ENCODE results near the gene ARHGAP8. TPM values are rescaled to one million over a fixed set of nuclear protein-coding genes. Genes with fewer than 3 reads are reported as not detected.

The ARHGAP8 gene
- total RNA-seq, 1 experiment from 2014 or later = not detected

GRCh38 chr22:44724859-44725258, 27.5 kb upstream of the ARHGAP8 start:
- DNase-seq (ENCODE audit: low spot score) = no peak

DNA sequence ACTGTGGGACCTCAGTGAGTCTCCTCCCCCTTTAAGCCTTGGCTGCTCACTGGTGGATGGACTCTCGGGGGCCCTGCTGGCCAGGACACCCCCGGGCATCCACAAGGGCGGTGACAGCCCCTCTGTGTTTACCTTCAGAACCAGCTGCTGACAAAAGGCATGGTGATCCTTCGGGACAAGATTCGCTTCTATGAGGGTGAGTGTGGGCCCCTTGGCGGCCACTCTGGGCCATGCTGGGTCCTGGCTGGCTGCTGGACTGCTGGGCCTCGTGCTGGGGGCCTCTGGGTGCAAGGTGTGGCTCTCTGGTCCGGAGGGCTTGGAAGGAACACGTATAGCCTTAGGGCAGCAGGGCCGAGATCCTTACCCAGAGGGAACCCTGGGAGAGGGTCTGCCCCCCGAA, 25.9 kb upstream of the ARHGAP8 start:
- DNase-seq (ENCODE audit: low spot score) = no peak

- DNase-seq (ENCODE audit: low spot score) = no peak
Observed at GRCh38 chr22:44727148-44727547, 25.2 kb upstream of the ARHGAP8 start.

GRCh38 chr22:44727709-44728108, 24.7 kb upstream of the ARHGAP8 start:
- no peak for DNase-seq (ENCODE audit: low spot score)

DNA sequence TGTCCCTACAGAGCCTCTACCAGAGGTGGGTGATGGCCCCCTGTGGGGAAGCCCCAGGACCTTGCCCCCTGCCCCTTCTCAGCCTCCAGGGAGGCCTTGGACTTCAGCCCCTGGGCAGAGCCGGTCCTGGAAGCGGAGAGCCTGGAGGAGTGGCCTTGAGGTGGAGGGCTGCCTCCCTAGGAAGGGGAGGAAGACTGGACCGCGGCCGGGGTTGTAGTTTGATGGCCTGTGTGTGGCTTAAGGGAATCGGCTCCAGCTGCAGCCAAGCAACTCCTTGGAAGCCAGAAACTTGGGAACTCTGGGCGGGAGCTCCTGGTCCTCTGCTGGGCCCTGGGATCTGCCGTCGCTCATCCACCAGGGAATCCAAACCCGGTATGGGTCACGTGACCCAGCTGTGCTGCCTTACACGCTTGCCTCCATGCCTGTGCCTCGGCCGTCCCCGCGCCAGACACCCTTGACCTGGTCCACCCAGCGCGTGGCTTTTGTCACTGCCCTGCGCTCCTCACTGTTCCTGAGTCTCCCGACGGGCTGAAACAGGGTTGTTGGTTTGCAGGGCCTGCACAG, 23.5 kb upstream of the ARHGAP8 start:
- no peak for DNase-seq (ENCODE audit: low spot score)

GRCh38 chr22:44729391-44730021, 22.9 kb upstream of the ARHGAP8 start:
- no peak for DNase-seq (ENCODE audit: low spot score)

- no peak for DNase-seq (ENCODE audit: low spot score)
Observed at GRCh38 chr22:44730022-44730393, 22.4 kb upstream of the ARHGAP8 start.

- no peak for DNase-seq (ENCODE audit: low spot score)
Observed at GRCh38 chr22:44730490-44731356, 21.7 kb upstream of the ARHGAP8 start.

DNA sequence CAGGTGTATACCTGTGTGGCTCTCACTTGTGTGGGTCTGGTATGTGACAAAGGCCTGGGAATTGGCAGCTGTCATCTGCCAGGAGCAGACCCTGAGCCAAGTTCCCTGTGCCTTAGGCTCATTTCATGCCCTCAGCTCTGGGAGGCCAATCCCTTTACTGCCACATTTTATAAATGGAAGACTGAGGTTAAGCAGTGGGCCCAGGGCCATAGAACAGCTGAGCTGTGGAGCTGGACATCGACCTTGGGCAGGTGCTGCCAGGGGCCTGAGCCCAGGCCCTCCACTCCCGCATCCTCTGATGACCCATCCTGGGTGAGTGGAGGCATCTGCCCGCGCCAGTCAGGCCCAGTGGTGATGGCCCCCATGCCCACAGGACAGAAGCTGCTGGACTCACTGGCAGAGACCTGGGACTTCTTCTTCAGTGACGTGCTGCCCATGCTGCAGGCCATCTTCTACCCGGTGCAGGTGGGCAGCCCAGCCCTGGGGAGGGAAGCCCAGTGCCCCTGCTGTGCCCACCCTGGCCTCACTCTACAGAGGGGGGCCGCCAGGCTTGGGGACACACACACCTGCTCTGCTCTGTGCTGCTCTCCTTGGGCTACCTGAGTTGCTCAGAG, 20.9 kb upstream of the ARHGAP8 start:
- no peak for DNase-seq (ENCODE audit: low spot score)

- DNase-seq (ENCODE audit: low spot score) = no peak
Observed at GRCh38 chr22:44732017-44732561, 20.3 kb upstream of the ARHGAP8 start.

DNA sequence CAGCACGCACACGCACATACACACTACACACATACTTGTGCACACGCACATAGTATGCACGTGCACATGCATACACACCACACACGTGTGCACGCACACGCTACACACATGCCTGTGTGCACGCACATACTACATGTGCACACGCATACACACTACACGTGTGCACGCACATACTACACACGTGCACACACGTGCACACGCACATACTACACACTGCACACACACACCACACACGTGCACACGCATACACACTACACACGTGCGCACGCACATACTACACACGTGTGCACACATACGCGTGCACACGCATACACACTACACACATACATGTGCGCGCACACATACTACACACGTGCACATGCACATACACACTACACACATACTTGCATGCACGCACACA, 19.7 kb upstream of the ARHGAP8 start:
- no peak for DNase-seq (ENCODE audit: low spot score)

- DNase-seq (ENCODE audit: low spot score) = no peak
Observed at GRCh38 chr22:44733426-44734106, 18.8 kb upstream of the ARHGAP8 start.

- DNase-seq (ENCODE audit: low spot score) = no peak
Observed at GRCh38 chr22:44734278-44734677, 18.1 kb upstream of the ARHGAP8 start.

DNA sequence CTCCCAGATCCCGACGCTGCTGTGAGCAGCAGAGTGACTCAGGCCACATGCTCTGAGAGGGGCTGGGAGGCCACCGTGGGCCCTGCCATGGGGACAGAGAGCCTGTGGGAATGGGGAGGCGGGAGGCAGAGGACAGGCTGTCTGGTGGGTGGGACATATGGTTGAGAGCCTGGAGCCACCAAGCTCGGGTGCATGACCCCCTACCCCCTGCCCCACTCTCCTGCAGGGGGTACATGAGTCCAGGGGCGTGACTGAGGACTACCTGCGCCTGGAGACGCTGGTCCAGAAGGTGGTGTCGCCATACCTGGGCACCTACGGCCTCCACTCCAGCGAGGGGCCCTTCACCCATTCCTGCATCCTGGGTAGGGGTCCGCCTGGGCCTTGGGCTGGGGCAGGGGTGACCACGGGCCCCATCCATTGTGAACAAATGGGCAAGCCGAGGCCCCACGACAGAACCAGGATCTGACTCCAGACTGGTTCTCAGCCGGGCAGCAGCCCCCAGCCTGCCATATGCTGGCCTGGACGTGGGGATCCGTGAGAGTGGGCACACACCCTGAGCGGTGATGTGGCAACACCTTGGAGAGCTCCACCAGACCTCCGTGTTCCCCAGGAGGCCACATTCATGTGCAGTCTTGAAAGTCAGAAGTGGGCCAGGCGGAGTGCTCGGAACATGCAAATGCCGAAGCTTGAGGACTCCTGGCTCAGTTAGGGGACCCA, 17.4 kb upstream of the ARHGAP8 start:
- DNase-seq (ENCODE audit: low spot score) = no peak

DNA sequence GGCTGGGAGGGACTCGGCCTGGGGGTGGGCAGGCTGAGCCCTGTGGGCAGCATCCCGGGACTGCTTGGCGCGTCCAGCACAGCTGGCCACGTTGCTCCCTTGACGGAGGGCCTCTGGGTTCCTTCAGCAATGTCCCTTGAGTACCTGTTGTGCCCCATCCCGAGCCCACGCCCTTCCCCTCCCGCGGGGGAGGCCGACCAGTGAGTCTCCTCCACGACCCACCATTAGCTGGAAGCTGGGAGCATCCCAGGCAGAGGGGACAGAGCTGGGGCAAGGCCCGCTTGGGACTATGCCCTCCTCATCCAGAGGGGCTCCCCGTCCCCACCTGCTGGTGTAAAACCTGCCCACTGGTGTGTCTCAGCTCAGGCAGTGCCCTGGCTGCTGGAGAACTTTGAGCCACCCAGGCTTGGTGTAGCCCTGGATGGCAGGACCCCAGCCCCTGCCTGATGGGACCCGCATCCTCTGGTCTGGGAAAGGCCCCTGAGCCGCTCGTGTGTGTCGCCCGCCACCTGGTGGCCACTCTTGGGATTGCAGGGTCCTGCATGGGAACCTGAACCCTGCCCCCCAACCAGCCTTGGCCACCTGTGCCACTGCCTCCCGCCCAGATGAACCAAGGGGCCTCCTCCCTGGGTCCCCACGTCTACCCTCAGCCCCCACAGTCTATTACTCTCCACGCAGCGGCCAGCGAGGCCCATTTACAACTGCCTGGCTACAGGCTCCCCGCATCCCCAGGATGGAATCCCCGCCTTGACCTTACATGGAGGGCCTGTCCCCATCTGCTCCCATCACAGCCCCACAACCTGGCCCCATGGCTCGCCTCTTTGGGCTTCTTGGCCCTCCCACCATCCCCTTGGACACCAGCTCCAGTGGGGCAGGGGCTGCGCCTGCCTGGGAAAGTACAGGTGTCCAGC, 16.6 kb upstream of the ARHGAP8 start:
- DNase-seq (ENCODE audit: low spot score) = peak; percentile 38

DNA sequence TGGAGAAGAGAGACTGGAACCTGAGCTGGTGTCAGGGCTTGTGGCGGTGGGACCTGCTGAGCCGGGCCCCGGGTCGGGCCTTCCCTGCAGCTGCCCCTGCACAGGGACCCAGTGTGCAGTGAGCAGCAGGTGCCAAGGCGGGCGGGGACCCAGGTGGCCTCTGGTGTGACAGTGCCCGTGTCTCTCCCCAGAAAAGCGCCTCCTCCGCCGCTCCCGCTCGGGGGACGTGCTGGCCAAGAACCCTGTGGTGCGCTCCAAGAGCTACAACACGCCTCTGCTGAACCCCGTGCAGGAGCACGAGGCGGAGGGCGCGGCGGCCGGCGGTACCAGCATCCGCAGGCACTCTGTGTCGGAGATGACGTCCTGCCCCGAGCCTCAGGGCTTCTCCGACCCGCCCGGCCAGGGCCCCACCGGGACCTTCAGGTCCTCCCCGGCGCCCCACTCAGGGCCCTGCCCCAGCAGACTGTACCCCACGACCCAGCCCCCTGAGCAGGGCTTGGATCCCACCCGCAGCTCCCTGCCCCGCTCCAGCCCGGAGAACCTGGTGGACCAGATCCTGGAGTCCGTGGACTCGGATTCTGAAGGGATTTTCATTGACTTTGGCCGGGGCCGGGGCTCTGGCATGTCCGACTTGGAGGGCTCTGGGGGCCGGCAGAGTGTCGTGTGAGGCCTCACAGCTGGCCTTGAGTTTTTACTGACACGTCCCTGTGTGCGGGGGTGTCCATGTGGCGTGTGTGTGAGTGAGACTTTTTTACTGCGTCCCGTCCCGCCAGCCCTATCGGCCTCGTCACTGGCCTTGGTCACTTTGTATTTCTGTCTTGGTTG, 15.6 kb upstream of the ARHGAP8 start:
- no peak for DNase-seq (ENCODE audit: low spot score)

GRCh38 chr22:44737406-44738346, 14.7 kb upstream of the ARHGAP8 start:
- no peak for DNase-seq (ENCODE audit: low spot score)

DNA sequence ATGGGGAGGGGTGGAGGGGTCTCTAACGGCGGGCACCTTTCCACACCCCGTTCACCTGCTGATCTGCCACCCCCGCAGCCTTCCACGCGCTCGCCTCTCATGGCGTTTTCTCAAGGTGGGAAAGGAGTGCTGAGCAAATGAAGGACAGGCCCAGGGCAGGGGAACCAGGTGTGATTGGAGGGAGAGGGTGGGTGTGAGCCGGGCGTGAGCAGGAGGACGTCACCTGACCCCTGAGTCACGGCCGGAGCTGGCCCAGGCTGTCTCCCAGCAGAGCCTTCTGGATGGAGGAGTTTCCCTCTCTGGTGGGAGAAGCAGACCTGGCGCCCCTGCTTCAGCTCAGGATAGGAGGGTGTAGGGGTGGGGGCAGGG, 14.0 kb upstream of the ARHGAP8 start:
- DNase-seq (ENCODE audit: low spot score) = no peak

Measured in H4 (cell line).